BLaER1 (cell line): ENCODE measurements around the gene SPATA22.
"Not testable (repeated sequence)": the region's sequence is repeated elsewhere in the genome, so short reads cannot be mapped to it uniquely, and the experiment has no call there.

Source experiments
- H3K27ac ChIP-seq: shearing (Covaris generic); formaldehyde crosslinking; 2 replicates; pipeline ENCODE4 v1.8.1; 2022
- H3K27me3 ChIP-seq: shearing (Covaris generic); formaldehyde crosslinking; 2 replicates; pipeline ENCODE4 v1.8.1; 2022
- H3K36me3 ChIP-seq: shearing (Covaris generic); formaldehyde crosslinking; 2 replicates; pipeline ENCODE4 v1.8.1; 2022
- H3K4me1 ChIP-seq: shearing (Covaris generic); formaldehyde crosslinking; 2 replicates; pipeline ENCODE4 v1.8.1; 2022
- H3K4me2 ChIP-seq: shearing (Covaris generic); formaldehyde crosslinking; 2 replicates; pipeline ENCODE4 v1.8.1; 2022
- H3K4me3 ChIP-seq: shearing (Covaris generic); formaldehyde crosslinking; 2 replicates; pipeline ENCODE4 v1.8.1; 2022
- H3K9ac ChIP-seq: shearing (Covaris generic); formaldehyde crosslinking; 2 replicates; pipeline ENCODE4 v1.8.1; 2022
- H3K9me3 ChIP-seq: shearing (Covaris generic); formaldehyde crosslinking; 2 replicates; pipeline ENCODE4 v1.8.1; 2022
- H4K20me1 ChIP-seq: shearing (Covaris generic); formaldehyde crosslinking; 2 replicates; pipeline ENCODE4 v1.8.1; 2022
- Cebpa-rat ChIP-seq: shearing (Covaris generic); IDR thresholded peaks from 2 replicates; pipeline ENCODE4 v1.8.1; 2022

The SPATA22 gene

GRCh38 chr17:3471599-3471998, at the start of gene SPATA22:
Gene SPATA22 (minus strand): TSS chr17:3471819. CDS start chr17:3469325, 2,494 bp downstream.
- Histone ChIP-seq H3K9me3 (no peaks in the 10 kb centered on the region; the same call in 1 of the 2 replicates), H3K4me1 (no peaks in the 10 kb centered on the region), H3K36me3 (no peaks in the 10 kb centered on the region), H3K27me3 (no peaks in the 10 kb centered on the region), H3K4me3 (no peak within 1 kb of the TSS), H3K4me2 (no peak within 1 kb of the TSS), H3K27ac (no peak within 1 kb of the TSS), H3K9ac (no peak within 1 kb of the TSS), H4K20me1 (no peaks in the 10 kb centered on the region)
- TF ChIP-seq Cebpa-rat: no peak

DNA sequence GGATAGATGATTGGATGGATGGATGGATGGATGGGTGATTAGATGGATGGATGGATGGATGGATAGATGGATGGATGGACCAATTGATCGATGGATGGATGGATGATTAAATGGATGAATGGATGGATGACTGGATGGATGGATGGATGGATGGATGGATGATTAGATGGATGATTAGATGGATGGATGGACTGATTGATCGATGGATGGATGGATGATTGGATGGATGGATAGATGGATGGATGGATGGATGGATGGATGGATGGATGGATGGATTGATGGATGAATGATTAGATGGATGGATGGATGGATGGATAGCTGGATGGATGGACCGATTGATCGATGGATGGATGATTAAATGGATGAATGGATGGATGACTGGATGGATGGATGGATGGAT, 47.9 kb upstream of the SPATA22 start:
- not testable (repeated sequence) for H3K27ac ChIP-seq, H3K27me3 ChIP-seq, H3K4me1 ChIP-seq, H3K4me2 ChIP-seq, H4K20me1 ChIP-seq, H3K9ac ChIP-seq, H3K4me3 ChIP-seq, H3K36me3 ChIP-seq, H3K9me3 ChIP-seq

DNA sequence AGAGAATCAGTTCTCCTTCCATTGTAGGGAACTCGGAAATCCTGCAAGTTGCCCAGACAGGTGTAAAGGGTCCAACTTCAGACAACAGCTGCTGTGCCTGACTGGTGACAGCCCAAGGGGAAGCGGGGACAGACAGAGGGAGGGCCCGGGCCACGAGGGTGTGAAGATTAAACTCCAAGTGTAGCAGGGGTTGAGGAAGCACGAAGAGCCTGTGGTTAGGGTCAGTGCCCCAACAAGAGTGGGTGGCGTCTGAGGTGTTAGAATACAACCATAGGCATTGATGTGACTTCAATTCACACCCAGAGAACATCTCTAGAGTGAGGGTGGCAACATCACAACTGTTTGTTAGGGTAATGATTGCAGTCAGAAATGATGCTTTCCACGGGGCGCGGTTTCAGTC, 43.3 kb upstream of the SPATA22 start:
- TF ChIP-seq Cebpa-rat: no peak
- no peaks in the 10 kb centered on the region for H4K20me1 ChIP-seq
- no peak overlapping the region for H3K4me2 ChIP-seq
- H3K27ac ChIP-seq: no peak overlapping the region
- no peaks in the 10 kb centered on the region for H3K9me3 ChIP-seq
- no peaks in the 10 kb centered on the region for H3K27me3 ChIP-seq
- H3K36me3 ChIP-seq: no peaks in the 10 kb centered on the region
- H3K9ac ChIP-seq: no peak overlapping the region
- H3K4me3 ChIP-seq: no peak overlapping the region
- H3K4me1 ChIP-seq: 0 out of 2 replicates have a peak, but pooled peaks cover 6% of the 10 kb centered on the region

DNA sequence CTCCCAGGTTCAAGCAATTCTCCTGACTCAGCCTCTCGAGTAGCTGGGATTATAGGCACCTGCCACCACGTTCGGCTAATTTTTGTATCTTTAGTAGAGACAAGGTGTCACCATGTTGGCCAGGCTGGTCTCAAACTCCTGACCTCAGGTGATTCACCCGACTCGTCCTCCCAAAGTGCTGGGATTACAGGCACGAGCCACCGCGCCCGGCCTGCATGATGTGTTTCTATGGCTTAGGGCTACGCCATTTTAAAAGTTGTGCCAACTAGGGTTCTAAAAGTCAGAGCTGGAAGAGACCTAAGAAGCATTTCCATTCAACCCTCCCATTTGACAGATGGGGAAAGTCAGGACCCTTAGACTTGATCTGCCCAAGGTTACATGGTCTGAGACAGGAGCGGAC, 42.5 kb upstream of the SPATA22 start:
- not testable (repeated sequence) for H3K9me3 ChIP-seq, H3K9ac ChIP-seq, H3K4me2 ChIP-seq, H3K4me3 ChIP-seq, H3K27me3 ChIP-seq, H4K20me1 ChIP-seq, H3K27ac ChIP-seq, H3K36me3 ChIP-seq, H3K4me1 ChIP-seq

DNA sequence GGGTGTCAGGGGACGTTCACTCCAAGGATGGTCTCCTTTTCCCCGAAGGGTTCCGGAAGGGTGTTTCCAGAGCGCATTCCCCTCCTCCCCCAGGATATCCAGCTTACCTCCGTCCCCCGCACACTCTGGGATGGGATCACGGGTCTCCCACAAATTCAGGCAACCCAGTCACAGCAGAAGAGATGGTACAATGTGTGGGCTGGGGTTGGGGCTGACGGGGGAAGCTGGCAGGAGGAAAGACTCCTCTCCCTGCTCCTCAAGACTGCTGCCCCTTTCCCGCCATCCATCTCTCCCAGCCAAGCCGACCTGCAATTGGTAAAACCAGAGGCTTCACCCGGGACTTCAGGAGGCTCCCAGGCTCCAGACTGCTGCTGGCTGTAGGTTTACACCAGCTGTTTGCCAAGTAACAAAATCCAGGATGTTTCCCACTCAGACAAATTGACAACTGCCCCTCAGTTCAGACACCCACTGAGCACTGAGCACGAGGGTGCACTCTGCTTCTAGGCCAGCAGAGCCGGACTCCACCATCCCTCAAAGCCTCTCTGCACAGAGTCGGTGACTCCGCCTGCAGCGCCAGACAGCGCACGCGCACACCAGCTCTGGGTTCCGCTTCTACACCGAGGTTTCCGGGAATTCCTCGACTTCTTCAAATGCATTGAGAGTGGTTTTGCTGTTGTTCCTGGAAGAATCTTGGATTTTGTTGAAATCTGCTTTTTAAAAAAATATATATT, 41.9 kb upstream of the SPATA22 start:
- Histone ChIP-seq H3K4me3 (no peak overlapping the region), H3K27ac (no peak overlapping the region), H3K4me1 (0 out of 2 replicates have a peak, but pooled peaks cover 6% of the 10 kb centered on the region)

GRCh38 chr17:3512505-3513171, 41.0 kb upstream of the SPATA22 start:
- Histone ChIP-seq H3K36me3 (no peaks in the 10 kb centered on the region), H3K4me3 (no peak overlapping the region), H4K20me1 (no peaks in the 10 kb centered on the region), H3K9me3 (no peaks in the 10 kb centered on the region), H3K4me1 (0 out of 2 replicates have a peak, but pooled peaks cover 6% of the 10 kb centered on the region), H3K27ac (no peak overlapping the region), H3K4me2 (no peak overlapping the region), H3K27me3 (no peaks in the 10 kb centered on the region), H3K9ac (no peak overlapping the region)
- TF ChIP-seq Cebpa-rat: no peak

More for the DNA sequence above, 41.9 kb upstream of the SPATA22 start:
- Histone ChIP-seq H3K9me3 (no peaks in the 10 kb centered on the region), H3K36me3 (no peaks in the 10 kb centered on the region), H4K20me1 (no peaks in the 10 kb centered on the region), H3K27me3 (no peaks in the 10 kb centered on the region), H3K9ac (no peak overlapping the region), H3K4me2 (no peak overlapping the region)
- TF ChIP-seq Cebpa-rat: no peak

DNA sequence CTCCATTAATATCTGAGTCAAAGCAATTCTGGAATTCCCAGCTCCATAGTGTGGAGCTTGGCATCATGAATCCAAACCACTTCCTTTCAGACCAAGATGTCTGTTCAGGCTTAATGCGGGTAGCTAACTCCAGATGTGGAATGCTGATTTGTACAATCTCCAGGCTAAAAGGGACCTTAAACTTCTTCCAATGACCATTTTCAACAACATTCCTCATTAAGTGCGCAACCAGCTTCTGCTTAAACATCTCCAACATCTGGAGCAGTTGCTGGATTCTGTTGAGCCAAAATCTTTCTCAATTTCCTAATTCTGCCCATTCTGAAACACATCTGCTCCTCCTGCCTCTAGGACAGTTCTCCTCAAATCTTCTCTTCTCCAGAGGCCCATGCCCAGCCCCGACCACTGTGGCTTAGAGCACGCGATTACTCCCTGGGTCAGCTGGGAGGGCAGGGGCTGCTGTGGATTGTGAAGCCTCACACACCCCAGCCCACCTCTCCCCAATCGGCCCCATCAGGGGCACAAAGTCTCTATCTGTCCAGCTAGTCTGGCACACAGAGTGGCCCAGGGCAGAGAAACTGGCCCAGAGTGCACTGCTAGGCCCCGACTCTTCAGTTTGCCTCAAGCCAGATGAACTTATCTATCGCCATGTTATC, 40.4 kb upstream of the SPATA22 start:
- no peaks in the 10 kb centered on the region for H3K27me3 ChIP-seq
- H3K4me1 ChIP-seq: 0 out of 2 replicates have a peak, but pooled peaks cover 6% of the 10 kb centered on the region
- H3K4me3 ChIP-seq: no peak overlapping the region
- no peaks in the 10 kb centered on the region for H3K36me3 ChIP-seq
- no peak overlapping the region for H3K27ac ChIP-seq
- no peaks in the 10 kb centered on the region for H4K20me1 ChIP-seq
- H3K4me2 ChIP-seq: no peak overlapping the region
- H3K9ac ChIP-seq: no peak overlapping the region
- no peak for TF ChIP-seq Cebpa-rat
- H3K9me3 ChIP-seq: no peaks in the 10 kb centered on the region

DNA sequence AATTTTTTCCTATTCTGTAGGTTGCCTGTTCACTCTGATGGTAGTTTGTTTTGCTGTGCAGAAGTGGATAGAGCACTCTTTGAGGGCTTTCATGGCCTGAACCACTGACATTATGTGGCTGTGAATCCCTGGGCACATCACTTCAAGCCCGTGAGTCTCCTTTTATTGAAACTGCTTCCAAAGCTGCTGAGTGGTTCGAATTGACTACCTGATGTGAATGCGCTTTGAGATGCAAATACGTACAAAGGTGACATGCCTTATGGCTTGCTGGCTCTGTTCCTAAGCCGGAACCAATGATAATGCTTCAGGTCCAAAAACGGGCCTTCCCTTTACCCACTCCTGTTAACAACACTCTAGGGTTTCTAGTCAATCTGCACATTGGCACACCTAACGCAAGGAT, 38.5 kb upstream of the SPATA22 start:
- no peak overlapping the region for H3K4me3 ChIP-seq
- no peak overlapping the region for H3K4me2 ChIP-seq
- no peak overlapping the region for H3K27ac ChIP-seq
- H3K27me3 ChIP-seq: no peaks in the 10 kb centered on the region
- TF ChIP-seq Cebpa-rat: no peak
- no peak overlapping the region for H3K9ac ChIP-seq
- 0 out of 2 replicates have a peak, but pooled peaks cover 6% of the 10 kb centered on the region for H3K4me1 ChIP-seq
- H4K20me1 ChIP-seq: no peaks in the 10 kb centered on the region
- H3K36me3 ChIP-seq: no peaks in the 10 kb centered on the region
- no peaks in the 10 kb centered on the region for H3K9me3 ChIP-seq

- H3K9ac ChIP-seq: no peak overlapping the region
- no peak for TF ChIP-seq Cebpa-rat
- no peak overlapping the region for H3K27ac ChIP-seq
- no peak overlapping the region for H3K4me3 ChIP-seq
- no peaks in the 10 kb centered on the region for H3K9me3 ChIP-seq
- no peak overlapping the region for H3K4me2 ChIP-seq
- no peaks in the 10 kb centered on the region for H3K27me3 ChIP-seq
- H4K20me1 ChIP-seq: no peaks in the 10 kb centered on the region
- no peaks in the 10 kb centered on the region for H3K36me3 ChIP-seq
- 0 out of 2 replicates have a peak, but pooled peaks cover 5% of the 10 kb centered on the region for H3K4me1 ChIP-seq
These were observed 36.2 kb upstream of the SPATA22 start for GRCh38 chr17:3507869-3508268.

DNA sequence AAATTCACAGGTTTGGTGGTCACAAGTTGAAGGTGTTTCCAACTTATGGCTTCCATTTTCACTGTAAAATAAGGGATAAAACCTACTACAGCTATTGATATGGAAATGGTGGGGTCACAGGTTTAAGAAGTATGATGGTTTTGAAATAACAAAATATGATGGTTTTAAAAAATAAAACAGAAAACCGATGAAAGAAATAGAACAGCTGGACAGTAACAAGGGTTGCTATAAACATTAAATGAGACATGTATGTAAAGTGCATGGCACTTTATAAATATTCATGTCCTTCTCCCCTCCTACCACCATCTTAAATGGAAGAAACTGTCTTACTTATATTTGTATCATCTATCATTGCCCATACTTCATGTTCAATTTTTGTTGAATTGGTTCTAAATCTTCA, 35.5 kb upstream of the SPATA22 start:
- Histone ChIP-seq H3K9me3 (no peaks in the 10 kb centered on the region), H3K4me3 (no peak overlapping the region), H4K20me1 (no peaks in the 10 kb centered on the region), H3K9ac (no peak overlapping the region), H3K27ac (no peak overlapping the region), H3K4me2 (no peak overlapping the region), H3K36me3 (no peaks in the 10 kb centered on the region), H3K4me1 (no peaks in the 10 kb centered on the region), H3K27me3 (no peaks in the 10 kb centered on the region)
- no peak for TF ChIP-seq Cebpa-rat
